Right lobe of liver (tissue), 6 donors: ENCODE results near the gene TXLNG. TPM values are rescaled to one million over a fixed set of nuclear protein-coding genes. Genes with fewer than 3 reads are reported as not detected.

Experiments used
- ATAC-seq, 4 donors: fragments of 200-7000 bp; cut with Tn5 transposase; one replicate each; pipeline ENCODE4 v1.9.1; 2020; ENCODE audit warnings: mild to moderate bottlenecking in 4 of 4, moderate library complexity in 4 of 4
- DNase-seq, 3 donors: peaks; one replicate each; pipeline ENCODE4 v3.0.0-alpha.2; 2020
- H3K27ac ChIP-seq, 3 donors: fragments of 200-600 bp; one replicate each; pipeline ENCODE4 v1.8.0; 2022
- H3K27me3 ChIP-seq, 2 donors: fragments of 200-600 bp; one replicate each; pipeline ENCODE4 v1.8.0; 2022
- H3K36me3 ChIP-seq, 4 donors: fragments of 200-600 bp; sonication (generic) in 1 of 4; one replicate each; pipeline versions ENCODE4 v1.5.1 to v1.8.0; 2017 to 2022; ENCODE audit warnings: control low read depth in 1 of 4
- H3K4me1 ChIP-seq, 4 donors: fragments of 200-600 bp; sonication (generic) in 1 of 4; one replicate each; pipeline versions ENCODE4 v1.5.1 to v1.8.0; 2017 to 2022; ENCODE audit warnings: control low read depth in 1 of 4
- H3K4me3 ChIP-seq, 3 donors: fragments of 200-600 bp; one replicate each; pipeline ENCODE4 v1.8.0; 2022
- H3K9me3 ChIP-seq, 4 donors: fragments of 200-600 bp; sonication (generic) in 1 of 4; one replicate each; pipeline versions ENCODE4 v1.5.1 to v1.8.0; 2017 to 2022; ENCODE audit warnings: control low read depth in 1 of 4
- CTCF ChIP-seq, 4 donors: fragments of 200-600 bp in 3 of 4; fragments of 450-650 bp in 1 of 4; IDR thresholded peaks; one replicate each; pipeline versions ENCODE4 v1.5.1 to v1.8.0; 2016 to 2022; ENCODE audit warnings: antibody characterized with exemption in 4 of 4, mild to moderate bottlenecking in 2 of 4
- POLR2A ChIP-seq: fragments of 450-650 bp; IDR thresholded peaks from one replicate; pipeline ENCODE4 v1.6.1; 2017; ENCODE audit warnings: antibody characterized with exemption, mild to moderate bottlenecking
- WGBS: methylation state at CpG from one replicate; pipeline ENCODE4 v1.1.6; 2018; ENCODE audit warnings: low coverage, low lambda C conversion rate; ENCODE audit not compliant: insufficient coverage; ENCODE audit errors: missing lambda C conversion rate; 5-methylcytosine and 5-hydroxymethylcytosine counted together
- intact Hi-C, 2 donors: fragments of 100-400 bp; cut with DNase I; formaldehyde crosslinking; loops; one replicate each; pipeline versions ENCODE4 v1.11.2 to v1.14.1; 2022
- total RNA-seq, 6 experiments: library from RNA; depleted of rRNA in 2 of 6; stranded (reverse); fragments of >200 nt in 2 of 6; fragmentation: NEBNext Ultra II Directional in 3 of 6; extraction: Animal tissue kit (Norgen Biotek cat#: 25700) in 3 of 6; gene quantifications; one replicate each; pipeline versions ENCODE4 v1.1.0 to v1.2.4, GENCODE V29; 2016 to 2023
- donor health status: DM: no; HTN: yes; CAD: no.
- donor health status: DM: no; HTN: no; CAD: no.
- donor health status: DM: no; HTN: no; CAD: no.
- donor health status: DM: no; HTN: yes; CAD: no.
- donor health status: DM: no; HTN: yes; CAD: no.

Gene TXLNG
- total RNA-seq, 6 experiments from 2014 or later = 3.9 to 9.3 (median 7.3) TPM

GRCh38 chrX:16868920-16869319 lies 82.7 kb downstream of the TXLNG start:
- Histone ChIP-seq H3K4me1 (peaks cover 0 to 11% (median 0%) of the 10 kb centered on the region in 4 donors), H3K36me3 (no peaks in the 10 kb centered on the region), H3K9me3 (no peaks in the 10 kb centered on the region), H3K4me3 (peak overlapping the region; percentile 50 to 69 (median 51)), H3K27me3 (no peaks in the 10 kb centered on the region), H3K27ac (peak overlapping the region in 1 of 3 donors; percentile 56)
- 25% methylated on average over 7 of the region's 7 CpGs for WGBS
- no peak for ATAC-seq
- no peak for DNase-seq
- intact Hi-C loops = no loop called here
- TF ChIP-seq POLR2A (no peak), CTCF (IDR thresholded peaks at IDR 0.05) (no peak)

GRCh38 chrX:16869393-16870094 lies 83.3 kb downstream of the TXLNG start:
- peak; percentile 8 to 43 (median 18) for ATAC-seq
- peaks cover 0 to 11% (median 0%) of the 10 kb centered on the region in 4 donors for H3K4me1 ChIP-seq
- peak in 2 of 3 donors; percentile 44 to 58 for DNase-seq
- H3K4me3 ChIP-seq = peak overlapping the region; percentile 50 to 69 (median 55)
- H3K9me3 ChIP-seq = no peaks in the 10 kb centered on the region
- peak overlapping the region in 2 of 3 donors; percentile 45 to 56 for H3K27ac ChIP-seq
- no peak for TF ChIP-seq CTCF (IDR thresholded peaks at IDR 0.05)
- no peak for TF ChIP-seq POLR2A
- peaks cover 0 to under 1% of the 10 kb centered on the region in 2 donors for H3K27me3 ChIP-seq
- WGBS = 8% methylated on average over 15 of the region's 92 CpGs
- H3K36me3 ChIP-seq = no peaks in the 10 kb centered on the region
- intact Hi-C loops = no loop called here

GRCh38 chrX:16870095-16870861 lies 84.0 kb downstream of the TXLNG start, which contains the start of gene RBBP7:
Gene RBBP7 (minus strand): TSS chrX:16870362. CDS start chrX:16870053, 309 bp downstream.
- Histone ChIP-seq H3K27ac (peak within 1 kb of the TSS; percentile 7 to 56 (median 53)), H3K9me3 (no peaks in the 10 kb centered on the region), H3K4me3 (peak within 1 kb of the TSS; percentile 50 to 69 (median 55)), H3K27me3 (peaks cover 0 to 6% of the 10 kb centered on the region in 2 donors), H3K36me3 (no peaks in the 10 kb centered on the region), H3K4me1 (peaks cover 0 to 11% (median 0%) of the 10 kb centered on the region in 4 donors)
- 8% methylated on average over 44 of the region's 84 CpGs for WGBS
- DNase-seq (peak; percentile 92 to 96 (median 95)), ATAC-seq (peak; percentile 95 to 96 (median 96))
- intact Hi-C loops = no loop called here
- TF ChIP-seq POLR2A (peak; percentile 85), CTCF (IDR thresholded peaks at IDR 0.05) (no peak)

GRCh38 chrX:16870862-16871815 lies 84.9 kb downstream of the TXLNG start:
- peak; percentile 8 to 25 (median 23) for ATAC-seq

More at GRCh38 chrX:16870862-16871815, 84.9 kb downstream of the TXLNG start:
- Histone ChIP-seq H3K36me3 (no peaks in the 10 kb centered on the region), H3K4me3 (peak overlapping the region; percentile 45 to 69 (median 55)), H3K27ac (peak overlapping the region; percentile 7 to 53 (median 49)), H3K9me3 (no peaks in the 10 kb centered on the region), H3K27me3 (peaks cover 0 to 6% of the 10 kb centered on the region in 2 donors), H3K4me1 (peaks cover 0 to 11% (median 0%) of the 10 kb centered on the region in 4 donors)
- peak; percentile 44 to 69 (median 46) for DNase-seq
- no peak for TF ChIP-seq CTCF (IDR thresholded peaks at IDR 0.05)
- WGBS = 24% methylated on average over 40 of the region's 41 CpGs
- intact Hi-C loops = no loop called here
